ENCODE measurements around the gene MGAT4C.

- TF ChIP-seq POLR2A (IDR thresholded peaks at IDR 0.05; ENCODE audit: low read depth, low read length) (no peak), POLR2AphosphoS5 (IDR thresholded peaks at IDR 0.05; ENCODE audit: low read depth, low read length) (no peak)
These were observed 241.2 kb downstream of the MGAT4C start for GRCh38 chr12:86015026-86015425.
